Mesodermal cell (in vitro differentiated cells): ENCODE measurements around the gene PROSER2.
A peak's percentile ranks its signal among the peaks of the same experiment; 100 is the strongest.

ENCODE experiments used
- H3K27ac ChIP-seq: 2 replicates; pipeline ENCODE4 v1.7.0; 2013; ENCODE audit warnings: mild to moderate bottlenecking, low read depth, low read length, moderate library complexity; ENCODE audit not compliant: severe bottlenecking
- H3K36me3 ChIP-seq: 2 replicates; pipeline ENCODE4 v1.7.1; 2013; ENCODE audit warnings: mild to moderate bottlenecking, low read length, moderate library complexity; ENCODE audit not compliant: control insufficient read depth, insufficient read depth
- H3K4me1 ChIP-seq: one replicate; pipeline ENCODE4 v1.7.1; 2013; ENCODE audit warnings: mild to moderate bottlenecking, low read length; ENCODE audit not compliant: insufficient read depth, control insufficient read depth, poor library complexity, severe bottlenecking
- H3K4me3 ChIP-seq: 2 replicates; pipeline ENCODE4 v1.7.0; 2013; ENCODE audit warnings: low read length, control low read depth, mild to moderate bottlenecking; ENCODE audit not compliant: insufficient read depth, poor library complexity, severe bottlenecking; ENCODE audit errors: extremely low read depth
- H3K9me3 ChIP-seq: 2 replicates; pipeline ENCODE4 v1.7.1; 2013; ENCODE audit warnings: mild to moderate bottlenecking, low read length, moderate library complexity; ENCODE audit not compliant: control insufficient read depth
- WGBS, 2 experiments: methylation state at CpG; one replicate each; pipeline ENCODE4 v1.1.5; 2013; ENCODE audit warnings: missing lambda C conversion rate in 2 of 2; ENCODE audit not compliant: insufficient coverage in 2 of 2; 5-methylcytosine and 5-hydroxymethylcytosine counted together

PROSER2 gene

GRCh38 chr10:11898372-11899066, 75.4 kb downstream of the PROSER2 start:
- no peaks in the 10 kb centered on the region for H3K36me3 ChIP-seq
- H3K9me3 ChIP-seq: no peaks in the 10 kb centered on the region
- 70 to 80% methylated on average over 7 to 11 of the region's 20 CpGs for WGBS, 2 experiments

GRCh38 chr10:11899067-11899876, 76.1 kb downstream of the PROSER2 start:
- Histone ChIP-seq H3K27ac (no peak overlapping the region), H3K4me1 (peaks cover 14% of the 10 kb centered on the region), H3K9me3 (no peaks in the 10 kb centered on the region), H3K4me3 (no peak overlapping the region), H3K36me3 (no peaks in the 10 kb centered on the region)
- whole genome bisulfite sequencing, 2 experiments: 92% methylated on average over 23 of the region's 28 CpGs

More at GRCh38 chr10:11898372-11899066, 75.4 kb downstream of the PROSER2 start:
- Histone ChIP-seq H3K4me1 (peaks cover 14% of the 10 kb centered on the region), H3K4me3 (no peak overlapping the region), H3K27ac (no peak overlapping the region)

GRCh38 chr10:11901036-11901301, 77.8 kb downstream of the PROSER2 start:
- 92 to 93% methylated on average over 4 to 6 of the region's 6 CpGs for WGBS, 2 experiments
- Histone ChIP-seq H3K4me1 (peaks cover 14% of the 10 kb centered on the region), H3K36me3 (no peaks in the 10 kb centered on the region), H3K4me3 (no peak overlapping the region), H3K27ac (no peak overlapping the region), H3K9me3 (no peaks in the 10 kb centered on the region)

- H3K27ac ChIP-seq: no peak overlapping the region
- WGBS, 2 experiments: 73 to 76% methylated on average over 6 to 7 of the region's 7 CpGs
- H3K36me3 ChIP-seq: no peaks in the 10 kb centered on the region
- H3K4me1 ChIP-seq: peaks cover 14% of the 10 kb centered on the region
- no peaks in the 10 kb centered on the region for H3K9me3 ChIP-seq
- no peak overlapping the region for H3K4me3 ChIP-seq
Observed at GRCh38 chr10:11901454-11901832, 78.3 kb downstream of the PROSER2 start.

GRCh38 chr10:11901833-11902475, 78.8 kb downstream of the PROSER2 start:
- peak overlapping the region; percentile 41 for H3K27ac ChIP-seq
- no peaks in the 10 kb centered on the region for H3K9me3 ChIP-seq
- no peak overlapping the region for H3K4me3 ChIP-seq
- H3K36me3 ChIP-seq: no peaks in the 10 kb centered on the region
- peaks cover 14% of the 10 kb centered on the region for H3K4me1 ChIP-seq
- WGBS, 2 experiments: 85 to 86% methylated on average over 15 to 22 of the region's 23 CpGs

GRCh38 chr10:11902646-11903045, 79.5 kb downstream of the PROSER2 start:
- WGBS, 2 experiments: 94 to 98% methylated on average over 5 to 6 of the region's 7 CpGs
- peaks cover 14% of the 10 kb centered on the region for H3K4me1 ChIP-seq
- no peak overlapping the region for H3K4me3 ChIP-seq
- no peaks in the 10 kb centered on the region for H3K9me3 ChIP-seq
- H3K36me3 ChIP-seq: no peaks in the 10 kb centered on the region
- H3K27ac ChIP-seq: no peak overlapping the region

- Histone ChIP-seq H3K4me3 (no peak overlapping the region), H3K27ac (no peak overlapping the region), H3K4me1 (peaks cover 3% of the 10 kb centered on the region), H3K9me3 (no peaks in the 10 kb centered on the region), H3K36me3 (no peaks in the 10 kb centered on the region)
- 93 to 99% methylated on average over 7 to 8 of the region's 8 CpGs for WGBS, 2 experiments
Observed at GRCh38 chr10:11906714-11907113, 83.6 kb downstream of the PROSER2 start.

- Histone ChIP-seq H3K4me1 (peaks cover 4% of the 10 kb centered on the region), H3K4me3 (no peak overlapping the region), H3K9me3 (no peaks in the 10 kb centered on the region), H3K27ac (no peak overlapping the region), H3K36me3 (no peaks in the 10 kb centered on the region)
- 87 to 98% methylated on average over 16 to 18 of the region's 18 CpGs for WGBS, 2 experiments
Observed at GRCh38 chr10:11907914-11908313, 84.8 kb downstream of the PROSER2 start.

GRCh38 chr10:11908536-11908935, 85.4 kb downstream of the PROSER2 start:
- no peaks in the 10 kb centered on the region for H3K36me3 ChIP-seq
- WGBS, 2 experiments: 95 to 98% methylated on average over 8 to 10 of the region's 10 CpGs
- H3K27ac ChIP-seq: no peak overlapping the region
- H3K9me3 ChIP-seq: no peaks in the 10 kb centered on the region
- peaks cover 9% of the 10 kb centered on the region for H3K4me1 ChIP-seq
- no peak overlapping the region for H3K4me3 ChIP-seq

GRCh38 chr10:11908991-11909390, 85.8 kb downstream of the PROSER2 start:
- H3K27ac ChIP-seq: no peak overlapping the region
- H3K4me1 ChIP-seq: peaks cover 9% of the 10 kb centered on the region
- no peaks in the 10 kb centered on the region for H3K9me3 ChIP-seq
- H3K4me3 ChIP-seq: no peak overlapping the region
- 93 to 95% methylated on average over 7 to 9 of the region's 11 CpGs for WGBS, 2 experiments
- H3K36me3 ChIP-seq: no peaks in the 10 kb centered on the region
